ENCODE results near the gene ZFYVE21. TPM values are rescaled to one million over a fixed set of nuclear protein-coding genes. Genes with fewer than 3 reads are reported as not detected.

Gene ZFYVE21
- total RNA-seq, 2 experiments from 2014 or later: 17.4 to 18.6 TPM

- Mint-ChIP-seq H3K27ac (no peak overlapping the region), H3K27me3 (no peaks in the 10 kb centered on the region), H3K9me3 (ENCODE audit: low read depth) (no peaks in the 10 kb centered on the region), H3K4me3 (no peak overlapping the region), H3K4me1 (no peaks in the 10 kb centered on the region), H3K36me3 (no peaks in the 10 kb centered on the region)
- CTCF ChIA-PET: interaction anchor here (0.6 to 1.1 kb wide), 2 partner anchors 94 to 237 kb away, joined by 3 read pairs; no protein-coding TSS in a partner anchor
- no peak for DNase-seq
- ATAC-seq: no peak
Observed at GRCh38 chr14:103736546-103737431, 21.2 kb downstream of the ZFYVE21 start.

DNA sequence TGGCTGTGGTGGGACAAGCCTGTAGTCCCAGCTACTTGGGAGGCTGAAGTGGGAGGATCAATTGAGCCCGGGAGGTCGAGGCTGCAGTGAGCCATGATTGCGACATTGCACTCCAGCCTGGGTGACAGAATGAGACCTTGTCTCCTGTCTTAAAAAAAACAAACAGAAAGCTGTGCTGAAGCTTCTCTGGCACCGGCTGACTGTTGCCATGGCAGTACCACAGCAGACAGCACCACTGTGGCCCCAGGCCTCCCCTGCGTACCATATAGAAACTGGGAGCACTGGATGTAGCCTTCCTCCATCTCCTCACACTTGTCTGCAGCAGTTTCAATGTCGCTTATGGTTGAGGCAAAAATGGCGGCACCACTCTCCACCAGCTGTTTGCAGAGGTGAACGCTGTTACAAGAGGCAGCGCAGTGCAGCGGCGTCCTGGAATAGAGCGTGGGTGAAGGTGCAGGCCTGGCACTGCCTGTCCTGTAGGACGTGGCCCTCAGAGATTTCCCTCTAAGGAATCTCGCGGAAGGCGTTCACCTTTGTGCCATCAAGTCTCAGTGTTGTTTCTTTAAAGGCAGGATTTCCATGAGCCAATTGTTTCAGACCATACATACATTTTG, 21.9 kb downstream of the ZFYVE21 start:
- H3K27me3 Mint-ChIP-seq: no peaks in the 10 kb centered on the region
- no peaks in the 10 kb centered on the region for H3K36me3 Mint-ChIP-seq
- H3K27ac Mint-ChIP-seq: no peak overlapping the region
- ATAC-seq: no peak
- CTCF ChIA-PET: interaction anchor here (1.1 kb wide), 1 partner anchor 237 kb away, joined by 3 read pairs; no protein-coding TSS in a partner anchor
- DNase-seq: no peak
- no peaks in the 10 kb centered on the region for H3K9me3 Mint-ChIP-seq (ENCODE audit: low read depth)
- no peak overlapping the region for H3K4me3 Mint-ChIP-seq
- H3K4me1 Mint-ChIP-seq: no peaks in the 10 kb centered on the region

- Mint-ChIP-seq H3K9me3 (ENCODE audit: low read depth) (no peaks in the 10 kb centered on the region), H3K36me3 (no peaks in the 10 kb centered on the region), H3K27me3 (no peaks in the 10 kb centered on the region), H3K4me1 (no peaks in the 10 kb centered on the region), H3K27ac (no peak overlapping the region), H3K4me3 (no peak overlapping the region)
- CTCF ChIA-PET: no interaction called here
- DNase-seq: no peak
- ATAC-seq: no peak
Observed at GRCh38 chr14:103738166-103738565, 22.6 kb downstream of the ZFYVE21 start.

DNA sequence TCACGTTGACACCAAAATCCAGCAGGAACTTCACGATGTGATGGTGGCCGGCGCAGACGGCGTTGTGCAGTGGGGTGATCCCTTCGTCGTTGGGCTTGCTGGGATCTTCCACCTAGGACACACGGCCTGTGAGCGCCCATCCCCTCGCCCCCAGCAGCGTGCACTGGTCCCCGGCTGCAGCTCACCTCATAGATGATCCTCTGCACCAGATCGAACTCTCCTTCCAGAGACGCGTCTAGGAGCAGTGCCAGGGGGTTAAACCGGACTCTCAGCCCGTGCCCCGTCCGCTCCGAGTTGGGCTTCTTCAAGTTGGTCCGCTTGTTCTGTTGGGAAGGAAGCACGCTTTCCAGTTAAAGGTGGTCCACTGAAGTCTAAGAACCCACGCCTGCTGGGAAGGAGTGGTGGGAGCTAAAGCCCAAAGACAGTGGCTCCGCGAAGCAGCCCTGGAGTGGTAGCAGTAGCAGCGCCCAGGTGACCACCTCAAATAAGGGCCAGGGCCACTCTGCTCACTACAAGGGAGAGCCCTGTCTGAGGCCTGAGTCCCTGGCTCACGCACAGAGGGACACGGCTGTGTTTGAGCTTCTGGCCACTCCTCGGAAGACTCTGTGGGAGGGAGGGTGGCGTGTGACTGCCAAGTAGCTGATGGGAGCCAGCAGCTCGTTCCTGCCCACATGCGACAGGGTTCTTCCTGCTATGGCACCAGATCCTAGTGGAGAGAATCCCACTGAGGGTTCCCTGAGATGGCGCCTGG, 23.3 kb downstream of the ZFYVE21 start:
- Mint-ChIP-seq H3K27ac (no peak overlapping the region), H3K4me1 (no peaks in the 10 kb centered on the region), H3K36me3 (no peaks in the 10 kb centered on the region), H3K4me3 (no peak overlapping the region), H3K9me3 (ENCODE audit: low read depth) (no peaks in the 10 kb centered on the region), H3K27me3 (no peaks in the 10 kb centered on the region)
- CTCF ChIA-PET: no interaction called here
- no peak for ATAC-seq
- no peak for DNase-seq

DNA sequence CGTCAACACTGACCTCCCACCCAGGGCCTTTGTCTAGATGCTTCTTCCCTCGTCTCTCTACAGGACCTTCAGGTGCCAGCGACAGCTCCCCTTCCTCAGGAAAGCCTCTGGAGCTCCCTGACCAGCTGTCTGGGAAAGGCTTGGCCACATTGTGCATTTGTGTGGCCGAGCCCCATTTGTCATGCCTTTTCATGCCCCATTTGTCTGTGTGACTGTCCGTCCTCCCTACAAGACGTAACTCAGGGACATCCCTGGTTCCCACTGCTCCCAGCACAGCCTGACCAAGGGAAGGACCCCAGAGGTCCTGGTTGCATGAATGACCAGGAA, 23.8 kb downstream of the ZFYVE21 start:
- CTCF ChIA-PET: no interaction called here
- no peaks in the 10 kb centered on the region for H3K4me1 Mint-ChIP-seq

DNA sequence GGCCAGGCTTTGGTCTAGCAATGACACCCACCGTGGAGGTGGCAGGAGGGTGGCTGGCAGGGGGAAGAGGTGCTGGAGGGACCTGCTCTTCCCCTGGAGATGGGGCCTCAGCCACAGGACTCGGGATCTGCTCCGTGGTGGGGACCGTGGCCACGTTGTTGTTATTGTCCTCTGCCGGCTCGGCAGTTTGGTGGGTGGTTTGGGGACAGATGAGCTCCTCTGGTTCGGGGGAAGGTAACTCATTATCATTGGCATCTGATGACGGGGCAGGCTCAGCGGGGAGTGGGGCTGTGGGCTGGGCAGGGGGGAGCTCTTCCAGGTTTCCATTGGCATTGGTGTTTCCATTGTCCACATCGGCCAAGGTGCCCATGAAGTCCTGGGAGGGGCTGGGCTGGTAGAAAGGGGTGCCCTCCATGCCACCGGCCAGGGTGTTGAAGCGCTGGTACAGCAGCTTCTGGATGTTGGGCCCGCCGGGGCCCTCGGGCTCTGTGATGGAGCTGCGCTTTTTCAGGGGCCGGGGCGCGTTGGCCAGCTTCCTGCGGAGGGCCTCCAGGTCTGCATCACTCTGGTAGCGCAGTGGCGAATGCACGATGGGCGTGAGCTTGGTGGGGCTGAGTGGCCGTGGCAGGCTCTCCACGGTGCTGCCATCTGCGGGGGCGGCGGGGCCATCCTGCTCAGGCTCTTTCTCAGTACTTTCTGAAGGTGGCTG, 24.3 kb downstream of the ZFYVE21 start:
- H3K27ac Mint-ChIP-seq: no peak overlapping the region
- H3K9me3 Mint-ChIP-seq (ENCODE audit: low read depth): no peaks in the 10 kb centered on the region
- no peaks in the 10 kb centered on the region for H3K36me3 Mint-ChIP-seq
- CTCF ChIA-PET: no interaction called here
- no peak overlapping the region for H3K4me3 Mint-ChIP-seq
- DNase-seq: no peak
- no peaks in the 10 kb centered on the region for H3K4me1 Mint-ChIP-seq
- no peaks in the 10 kb centered on the region for H3K27me3 Mint-ChIP-seq
- ATAC-seq: no peak

More for the DNA sequence above, 23.8 kb downstream of the ZFYVE21 start:
- H3K36me3 Mint-ChIP-seq: no peaks in the 10 kb centered on the region
- H3K9me3 Mint-ChIP-seq (ENCODE audit: low read depth): no peaks in the 10 kb centered on the region
- DNase-seq (no peak), ATAC-seq (no peak)
- no peak overlapping the region for H3K4me3 Mint-ChIP-seq
- no peaks in the 10 kb centered on the region for H3K27me3 Mint-ChIP-seq
- no peak overlapping the region for H3K27ac Mint-ChIP-seq

DNA sequence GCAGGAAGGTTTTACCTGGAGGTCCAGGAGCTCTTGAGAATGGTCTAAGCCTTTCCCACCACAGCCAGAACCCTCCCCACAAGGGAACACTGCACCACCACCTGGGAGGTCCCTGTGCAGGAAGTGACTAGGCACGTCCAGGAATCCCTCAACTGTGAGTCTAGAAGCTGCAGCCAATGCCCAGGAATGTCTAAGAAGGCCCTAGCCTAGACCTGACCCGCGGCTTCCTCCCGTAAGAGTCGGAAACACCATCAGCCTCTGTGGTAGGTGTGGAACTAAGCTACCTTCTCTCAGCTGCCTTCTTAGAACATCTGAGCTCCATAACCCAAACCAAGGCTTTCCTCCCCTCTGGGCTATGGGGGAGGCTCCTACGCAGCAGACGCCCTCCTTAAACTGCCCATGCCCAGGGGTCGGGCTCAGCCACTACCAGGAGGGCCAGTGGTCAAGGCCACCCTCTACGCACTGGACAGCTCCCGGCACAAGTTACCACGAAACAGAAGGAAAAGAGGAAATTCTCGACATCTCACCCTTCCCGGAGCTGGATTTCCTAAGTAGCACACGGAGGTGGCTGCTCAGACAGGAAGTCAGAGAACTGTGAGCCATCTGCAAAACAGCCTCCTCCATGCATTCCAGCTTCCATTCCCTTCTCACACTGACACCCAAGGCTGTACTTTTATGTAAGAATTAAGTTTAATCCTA, 25.5 kb downstream of the ZFYVE21 start:
- ATAC-seq (no peak), DNase-seq (no peak)
- Mint-ChIP-seq H3K4me3 (no peak overlapping the region), H3K27me3 (no peaks in the 10 kb centered on the region), H3K9me3 (ENCODE audit: low read depth) (no peaks in the 10 kb centered on the region), H3K4me1 (no peaks in the 10 kb centered on the region), H3K27ac (no peak overlapping the region), H3K36me3 (no peaks in the 10 kb centered on the region)
- CTCF ChIA-PET: no interaction called here

- no peaks in the 10 kb centered on the region for H3K27me3 Mint-ChIP-seq
- H3K4me1 Mint-ChIP-seq: no peaks in the 10 kb centered on the region
- DNase-seq (no peak), ATAC-seq (no peak)
- H3K36me3 Mint-ChIP-seq: no peaks in the 10 kb centered on the region
- H3K4me3 Mint-ChIP-seq: no peak overlapping the region
- no peak overlapping the region for H3K27ac Mint-ChIP-seq
- CTCF ChIA-PET: no interaction called here
- H3K9me3 Mint-ChIP-seq (ENCODE audit: low read depth): no peaks in the 10 kb centered on the region
Observed at GRCh38 chr14:103741876-103742275, 26.3 kb downstream of the ZFYVE21 start.

GRCh38 chr14:103742499-103743255, 27.1 kb downstream of the ZFYVE21 start:
- CTCF ChIA-PET: no interaction called here
- no peak for DNase-seq

GRCh38 chr14:103743691-103744090, 28.1 kb downstream of the ZFYVE21 start:
- Mint-ChIP-seq H3K27me3 (no peaks in the 10 kb centered on the region), H3K4me1 (peaks cover 11% of the 10 kb centered on the region), H3K9me3 (ENCODE audit: low read depth) (no peaks in the 10 kb centered on the region), H3K4me3 (no peak overlapping the region), H3K36me3 (no peaks in the 10 kb centered on the region), H3K27ac (no peak overlapping the region)
- no peak for DNase-seq
- no peak for ATAC-seq
- CTCF ChIA-PET: no interaction called here

More at GRCh38 chr14:103742499-103743255, 27.1 kb downstream of the ZFYVE21 start:
- H3K4me3 Mint-ChIP-seq: no peak overlapping the region
- ATAC-seq: no peak
- peaks cover under 1% of the 10 kb centered on the region for H3K4me1 Mint-ChIP-seq
- no peaks in the 10 kb centered on the region for H3K36me3 Mint-ChIP-seq
- H3K27me3 Mint-ChIP-seq: no peaks in the 10 kb centered on the region
- no peaks in the 10 kb centered on the region for H3K9me3 Mint-ChIP-seq (ENCODE audit: low read depth)
- no peak overlapping the region for H3K27ac Mint-ChIP-seq

DNA sequence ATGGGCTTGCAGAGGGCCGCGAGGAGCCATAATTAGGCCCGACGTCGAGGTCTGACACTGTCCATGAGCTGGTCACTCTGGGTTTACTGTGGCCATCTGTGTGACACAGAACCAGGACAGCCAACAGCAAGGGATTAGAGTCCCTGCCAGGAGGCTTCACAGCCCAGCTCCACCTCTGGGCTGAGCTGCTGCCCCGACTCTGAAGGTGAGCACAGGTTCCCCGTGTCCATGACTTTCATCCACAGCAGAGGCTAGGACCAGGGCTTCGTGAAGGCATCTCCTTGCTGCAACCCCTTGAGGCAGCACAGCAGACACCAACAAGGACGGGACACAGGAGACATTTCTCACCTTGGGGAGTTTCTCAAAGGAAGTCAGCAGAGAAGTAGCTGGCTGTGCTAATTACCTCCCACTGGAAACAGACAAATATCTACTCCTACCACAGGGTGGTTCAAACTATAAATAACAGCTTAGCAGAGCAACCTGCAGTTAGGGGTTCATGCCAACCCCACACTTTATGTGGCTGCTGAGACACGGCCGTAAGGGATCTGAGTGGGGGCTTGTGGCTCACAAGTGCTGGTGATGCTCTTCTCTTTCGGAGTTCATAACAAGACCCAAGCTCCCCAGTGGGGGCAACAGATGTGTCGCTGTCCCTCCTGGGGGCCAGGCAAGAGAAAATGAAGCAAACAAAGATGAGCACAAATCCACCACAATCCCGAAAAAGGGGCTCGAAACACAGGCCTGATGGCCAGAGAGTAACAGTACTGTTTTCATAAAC, 29.2 kb downstream of the ZFYVE21 start:
- DNase-seq: no peak
- no peak for ATAC-seq
- no peak overlapping the region for H3K27ac Mint-ChIP-seq
- H3K9me3 Mint-ChIP-seq (ENCODE audit: low read depth): no peaks in the 10 kb centered on the region
- H3K4me3 Mint-ChIP-seq: no peak overlapping the region
- H3K4me1 Mint-ChIP-seq: peaks cover 19% of the 10 kb centered on the region
- CTCF ChIA-PET: no interaction called here
- H3K27me3 Mint-ChIP-seq: no peaks in the 10 kb centered on the region
- no peaks in the 10 kb centered on the region for H3K36me3 Mint-ChIP-seq

DNA sequence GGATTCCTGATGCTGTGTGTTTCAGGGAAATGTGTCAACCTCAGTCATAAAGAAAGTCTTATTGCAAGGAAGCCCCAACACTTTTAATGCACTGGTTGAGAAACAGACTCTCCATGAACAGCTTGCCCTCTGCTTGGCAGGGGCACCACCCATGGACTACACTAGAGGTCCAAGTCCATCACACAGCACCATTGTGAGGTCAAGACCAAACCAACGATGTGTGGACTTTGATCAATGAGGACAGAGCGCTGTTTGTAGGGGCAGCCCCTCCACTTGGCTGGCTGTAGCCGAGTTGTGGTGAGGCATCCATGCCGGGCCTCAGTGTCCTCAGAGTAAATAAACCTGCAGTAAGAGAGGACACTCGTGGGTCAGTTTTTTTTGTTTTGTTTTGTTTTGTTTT, 29.8 kb downstream of the ZFYVE21 start:
- no peaks in the 10 kb centered on the region for H3K36me3 Mint-ChIP-seq
- no peaks in the 10 kb centered on the region for H3K27me3 Mint-ChIP-seq
- no peak for ATAC-seq
- H3K4me1 Mint-ChIP-seq: peaks cover 20% of the 10 kb centered on the region
- H3K9me3 Mint-ChIP-seq (ENCODE audit: low read depth): no peaks in the 10 kb centered on the region
- no peak overlapping the region for H3K27ac Mint-ChIP-seq
- CTCF ChIA-PET: no interaction called here
- H3K4me3 Mint-ChIP-seq: no peak overlapping the region
- no peak for DNase-seq

All from activated CD8-positive, alpha-beta memory T cell treated with anti-CD3 and anti-CD28 coated beads, Interleukin-2, amount 10 ng/mL, durations not matched to agents 7 days and 5 days (primary cell).